Measurements from ENCODE around the gene YBEY.

Gene YBEY

GRCh38 chr21:46264690-46265144, 21.4 kb upstream of the YBEY start:
- DNase-seq (ENCODE audit: low read depth in 2 of 2): no peak

GRCh38 chr21:46265736-46266525, 20.2 kb upstream of the YBEY start:
- no peak for DNase-seq (ENCODE audit: low read depth in 2 of 2)

- DNase-seq (ENCODE audit: low read depth in 2 of 2): no peak
Observed at GRCh38 chr21:46266946-46267345, 19.2 kb upstream of the YBEY start.

- DNase-seq (ENCODE audit: low read depth in 2 of 2): no peak
Observed at GRCh38 chr21:46268371-46268770, 17.8 kb upstream of the YBEY start.

- no peak for DNase-seq (ENCODE audit: low read depth in 2 of 2)
Observed at GRCh38 chr21:46269466-46269865, 16.7 kb upstream of the YBEY start.

GRCh38 chr21:46273341-46273740, 12.8 kb upstream of the YBEY start:
- DNase-seq (ENCODE audit: low read depth in 2 of 2): no peak

GRCh38 chr21:46274797-46275390, 11.2 kb upstream of the YBEY start:
- no peak for DNase-seq (ENCODE audit: low read depth in 2 of 2)

GRCh38 chr21:46284077-46284644, 2.0 kb upstream of the YBEY start:
- no peak for DNase-seq (ENCODE audit: low read depth in 2 of 2)

- no peak for DNase-seq (ENCODE audit: low read depth in 2 of 2)
Observed at GRCh38 chr21:46284733-46285132, 1.4 kb upstream of the YBEY start.

- no peak for DNase-seq (ENCODE audit: low read depth in 2 of 2)
Observed at GRCh38 chr21:46285206-46285661, 908 bp upstream of the YBEY start, which contains the start of gene MCM3AP. Gene MCM3AP, minus strand, starts transcription at chr21:46285611. Its CDS starts 325 bp downstream, at chr21:46285286.

- no peak for DNase-seq (ENCODE audit: low read depth in 2 of 2)
Observed at GRCh38 chr21:46286648-46287002, 483 bp downstream of the YBEY start.

- DNase-seq (ENCODE audit: low read depth in 2 of 2): no peak
Observed at GRCh38 chr21:46287541-46287940, 1.4 kb downstream of the YBEY start.

GRCh38 chr21:46289655-46290179, 3.6 kb downstream of the YBEY start:
- no peak for DNase-seq (ENCODE audit: low read depth in 2 of 2)

- no peak for DNase-seq (ENCODE audit: low read depth in 2 of 2)
Observed at GRCh38 chr21:46291561-46291960, 5.4 kb downstream of the YBEY start.

- no peak for DNase-seq (ENCODE audit: low read depth in 2 of 2)
Observed at GRCh38 chr21:46294647-46295176, 8.6 kb downstream of the YBEY start.

- no peak for DNase-seq (ENCODE audit: low read depth in 2 of 2)
Observed at GRCh38 chr21:46295177-46295770, 9.1 kb downstream of the YBEY start.

GRCh38 chr21:46295996-46296752, 10.0 kb downstream of the YBEY start:
- DNase-seq (ENCODE audit: low read depth in 2 of 2): peak; percentile 52 to 54

- DNase-seq (ENCODE audit: low read depth in 2 of 2): no peak
Observed at GRCh38 chr21:46297338-46298271, 11.5 kb downstream of the YBEY start.

GRCh38 chr21:46299167-46299566, 13.0 kb downstream of the YBEY start:
- DNase-seq (ENCODE audit: low read depth in 2 of 2): no peak

GRCh38 chr21:46301759-46302158, 15.6 kb downstream of the YBEY start:
- no peak for DNase-seq (ENCODE audit: low read depth in 2 of 2)

Data from stimulated activated CD8-positive, alpha-beta memory T cell treated with anti-CD3 and anti-CD28 coated beads, Interleukin-2, amount 100 ng/mL, for 48 hours (primary cell).